Mesothelial cell of epicardium (in vitro differentiated cells): ENCODE results near the gene RANBP1. TPM values are rescaled to one million over a fixed set of nuclear protein-coding genes. Genes with fewer than 3 reads are reported as not detected.

Experiments
- DNase-seq, 2 experiments: peaks; one replicate each; pipeline ENCODE4 v3.0.0; 2021; ENCODE audit warnings: low spot score in 2 of 2; ENCODE audit not compliant: unreplicated experiment in 2 of 2
- H3K27ac Mint-ChIP-seq: 2 replicates; pipeline ENCODE4 v1.8.0; 2021; ENCODE audit warnings: mixed read lengths
- H3K27me3 Mint-ChIP-seq: 2 replicates; pipeline ENCODE4 v1.8.0; 2021; ENCODE audit warnings: low read depth, mixed read lengths
- H3K36me3 Mint-ChIP-seq: 2 replicates; pipeline ENCODE4 v1.8.0; 2021; ENCODE audit warnings: mixed read lengths
- H3K4me1 Mint-ChIP-seq: 2 replicates; pipeline ENCODE4 v1.8.0; 2021; ENCODE audit warnings: mixed read lengths
- H3K4me3 Mint-ChIP-seq: 2 replicates; pipeline ENCODE4 v1.8.0; 2021; ENCODE audit warnings: mild to moderate bottlenecking, moderate library complexity, mixed read lengths
- H3K9me3 Mint-ChIP-seq: 2 replicates; pipeline ENCODE4 v1.8.0; 2021; ENCODE audit warnings: mixed read lengths
- total RNA-seq: library from RNA; stranded (reverse); gene quantifications from 3 replicates; pipeline ENCODE4 v1.2.1, GENCODE V29; 2021
- TF ChIP-seq, protein P1 (sequence below): fragments of 200-600 bp; sonication (generic); IDR thresholded peaks from one replicate; pipeline ENCODE4 v1.5.0; 2021; ENCODE audit warnings: antibody characterized with exemption; ENCODE audit not compliant: unreplicated experiment

The RANBP1 gene
- total RNA-seq, 1 donor from 2014 or later: 154 TPM

DNA sequence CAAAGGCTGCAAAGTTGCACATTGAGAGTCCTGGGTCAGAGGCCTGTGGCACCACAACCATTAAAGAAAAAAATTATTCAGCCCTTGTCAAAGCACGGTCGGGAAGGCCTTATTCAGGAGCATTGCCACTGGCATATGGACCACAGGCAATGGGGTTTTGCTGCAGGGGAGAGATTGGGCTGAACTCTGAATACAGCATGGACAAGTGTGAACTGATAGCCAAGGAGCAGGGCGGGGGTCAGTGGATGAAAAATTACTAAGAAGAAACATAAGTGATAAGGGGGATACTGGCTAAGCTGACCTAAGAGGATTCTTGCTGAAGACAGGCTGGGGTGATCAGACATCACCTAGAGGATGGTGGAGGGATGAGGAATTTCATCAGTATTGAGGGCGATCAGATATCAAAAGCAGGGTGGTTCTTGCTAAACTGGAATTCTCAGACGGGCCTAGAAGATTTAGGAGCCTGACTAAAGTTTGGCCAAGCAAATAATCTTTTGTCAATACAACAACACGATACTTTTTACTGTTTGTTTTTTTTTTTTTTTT lies 39.2 kb upstream of the RANBP1 start:
- TF ChIP-seq, protein P1, sequence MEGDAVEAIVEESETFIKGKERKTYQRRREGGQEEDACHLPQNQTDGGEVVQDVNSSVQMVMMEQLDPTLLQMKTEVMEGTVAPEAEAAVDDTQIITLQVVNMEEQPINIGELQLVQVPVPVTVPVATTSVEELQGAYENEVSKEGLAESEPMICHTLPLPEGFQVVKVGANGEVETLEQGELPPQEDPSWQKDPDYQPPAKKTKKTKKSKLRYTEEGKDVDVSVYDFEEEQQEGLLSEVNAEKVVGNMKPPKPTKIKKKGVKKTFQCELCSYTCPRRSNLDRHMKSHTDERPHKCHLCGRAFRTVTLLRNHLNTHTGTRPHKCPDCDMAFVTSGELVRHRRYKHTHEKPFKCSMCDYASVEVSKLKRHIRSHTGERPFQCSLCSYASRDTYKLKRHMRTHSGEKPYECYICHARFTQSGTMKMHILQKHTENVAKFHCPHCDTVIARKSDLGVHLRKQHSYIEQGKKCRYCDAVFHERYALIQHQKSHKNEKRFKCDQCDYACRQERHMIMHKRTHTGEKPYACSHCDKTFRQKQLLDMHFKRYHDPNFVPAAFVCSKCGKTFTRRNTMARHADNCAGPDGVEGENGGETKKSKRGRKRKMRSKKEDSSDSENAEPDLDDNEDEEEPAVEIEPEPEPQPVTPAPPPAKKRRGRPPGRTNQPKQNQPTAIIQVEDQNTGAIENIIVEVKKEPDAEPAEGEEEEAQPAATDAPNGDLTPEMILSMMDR: no peak
- no peak for DNase-seq
- Mint-ChIP-seq H3K27me3 (no peaks in the 10 kb centered on the region), H3K9me3 (no peaks in the 10 kb centered on the region), H3K4me1 (peaks cover 16% of the 10 kb centered on the region), H3K27ac (peak overlapping the region; percentile 49), H3K36me3 (no peaks in the 10 kb centered on the region), H3K4me3 (no peak overlapping the region)

DNA sequence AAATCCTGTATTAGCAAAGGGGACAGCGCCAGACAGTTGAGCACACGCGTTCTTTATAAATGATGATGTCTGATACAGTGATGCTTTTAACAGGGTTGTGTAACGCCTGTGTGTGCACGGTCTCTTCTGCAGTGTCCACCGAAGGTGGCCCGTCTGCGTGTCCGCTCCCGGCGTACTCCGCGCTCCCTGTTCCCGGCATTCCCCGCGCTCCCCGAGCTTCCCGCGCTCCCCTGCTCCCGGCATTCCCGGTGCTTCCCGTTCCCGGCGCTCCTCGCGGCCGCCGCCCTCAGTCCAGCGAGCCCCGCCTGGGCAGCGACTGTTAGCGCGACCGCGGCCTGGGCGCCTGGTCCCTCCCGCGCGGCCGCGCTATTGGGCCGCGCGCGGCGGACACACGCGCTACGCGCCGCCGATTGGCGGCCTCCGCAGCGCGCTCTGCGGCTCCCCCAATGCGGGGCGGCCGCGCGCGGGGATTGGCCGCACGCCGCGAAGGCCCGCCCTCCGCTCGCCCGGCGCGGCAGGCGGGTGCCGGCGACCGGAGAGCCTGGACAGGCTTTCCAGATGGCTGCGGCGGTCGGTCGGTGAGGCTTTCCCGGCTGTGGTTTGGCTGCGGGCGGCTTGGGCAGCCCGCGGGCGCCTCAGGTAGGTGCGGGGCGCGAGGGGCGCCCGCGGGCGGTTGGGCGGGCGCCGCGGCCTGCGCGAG lies 36.0 kb upstream of the RANBP1 start, which contains the start of gene DGCR8:
Gene DGCR8 (plus strand): TSS at position 497 of the 700 bp plus-strand sequence. CDS start 5,723 bp downstream, outside the sequence.
- H3K27me3 Mint-ChIP-seq: no peaks in the 10 kb centered on the region
- peak within 1 kb of the TSS; percentile 86 for H3K4me3 Mint-ChIP-seq
- peak; percentile 75 to 87 for DNase-seq
- H3K27ac Mint-ChIP-seq: peak within 1 kb of the TSS; percentile 98
- no peaks in the 10 kb centered on the region for H3K36me3 Mint-ChIP-seq
- no peaks in the 10 kb centered on the region for H3K9me3 Mint-ChIP-seq
- TF ChIP-seq, protein P1: no peak
- peaks cover 44% of the 10 kb centered on the region for H3K4me1 Mint-ChIP-seq

DNA sequence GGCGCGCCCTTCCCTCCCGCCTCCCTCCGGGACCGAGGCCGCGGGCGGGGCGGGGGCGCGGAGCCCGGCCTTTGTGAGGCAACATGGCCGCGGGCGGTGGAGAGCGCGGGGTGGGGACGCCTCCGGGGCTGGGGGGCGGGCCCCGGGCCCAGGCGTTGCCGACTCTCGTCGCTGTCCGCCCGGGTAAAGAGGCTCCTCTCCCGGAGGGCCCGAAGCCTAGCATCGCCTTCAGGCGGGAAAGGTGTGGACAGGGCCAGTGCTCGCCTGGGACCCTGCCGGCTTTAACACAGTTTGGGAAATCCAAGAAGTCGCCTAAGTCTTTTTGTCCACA lies 35.5 kb upstream of the RANBP1 start:
- Mint-ChIP-seq H3K36me3 (no peaks in the 10 kb centered on the region), H3K9me3 (no peaks in the 10 kb centered on the region), H3K27ac (peak overlapping the region; percentile 98), H3K4me1 (peaks cover 49% of the 10 kb centered on the region), H3K27me3 (no peaks in the 10 kb centered on the region), H3K4me3 (peak overlapping the region; percentile 86)
- peak; percentile 55 to 71 for DNase-seq
- TF ChIP-seq, protein P1: no peak

DNA sequence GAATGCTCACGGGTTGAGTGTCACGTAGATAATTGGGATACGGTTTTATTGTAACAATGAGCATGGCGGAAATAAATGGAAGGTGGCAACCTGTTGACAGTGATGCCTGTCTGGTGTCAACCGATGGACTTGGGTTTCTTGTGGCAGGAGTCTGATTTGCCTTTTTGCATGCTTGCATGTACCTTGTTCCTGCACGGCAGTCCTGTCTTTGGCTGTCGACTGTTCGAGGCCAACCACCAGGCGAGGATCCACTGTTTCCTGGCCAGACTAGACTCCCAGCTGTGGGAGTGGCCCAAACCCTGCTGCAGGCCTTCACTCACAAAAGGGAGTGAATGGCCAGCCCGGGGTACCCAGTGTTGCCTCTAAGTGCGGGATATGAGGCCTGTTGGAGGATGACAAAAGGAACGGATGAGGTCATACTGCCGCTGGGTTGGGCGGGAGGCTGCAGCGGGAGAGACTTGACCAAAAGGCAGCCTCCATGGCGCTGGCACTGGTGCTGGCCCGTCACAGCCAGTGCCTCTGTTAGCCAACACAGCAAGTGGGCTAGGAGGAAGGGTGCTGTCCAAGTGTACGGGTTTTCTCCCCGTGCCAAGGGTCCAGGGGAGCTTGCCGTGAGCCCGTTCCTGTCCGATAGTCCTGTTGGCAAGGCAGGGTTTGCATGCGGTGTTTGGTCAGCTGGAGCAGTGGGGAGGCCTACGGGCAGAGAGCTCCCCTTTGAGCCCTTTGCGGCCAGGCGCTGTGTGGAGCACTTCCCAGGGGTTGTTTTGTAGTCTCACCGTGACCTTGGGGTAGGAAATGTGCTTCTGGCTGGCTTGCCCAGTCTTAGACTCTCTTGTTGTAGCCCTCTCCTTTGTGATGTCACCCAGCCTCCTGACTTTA lies 34.9 kb upstream of the RANBP1 start:
- TF ChIP-seq, protein P1: no peak
- Mint-ChIP-seq H3K9me3 (no peaks in the 10 kb centered on the region), H3K4me3 (peak overlapping the region; percentile 86), H3K27ac (peak overlapping the region; percentile 98), H3K4me1 (peaks cover 52% of the 10 kb centered on the region), H3K27me3 (no peaks in the 10 kb centered on the region), H3K36me3 (no peaks in the 10 kb centered on the region)
- DNase-seq: no peak

- H3K27ac Mint-ChIP-seq: peak overlapping the region; percentile 54
- H3K9me3 Mint-ChIP-seq: no peaks in the 10 kb centered on the region
- H3K4me1 Mint-ChIP-seq: peaks cover 49% of the 10 kb centered on the region
Measured at GRCh38 chr22:20083157-20083890, 32.6 kb upstream of the RANBP1 start.

More at GRCh38 chr22:20083157-20083890, 32.6 kb upstream of the RANBP1 start:
- H3K27me3 Mint-ChIP-seq: no peaks in the 10 kb centered on the region
- no peak for DNase-seq
- H3K36me3 Mint-ChIP-seq: peaks cover 18% of the 10 kb centered on the region
- TF ChIP-seq, protein P1: no peak
- H3K4me3 Mint-ChIP-seq: peak overlapping the region; percentile 86
